ENCODE results near the gene PGM2.

PGM2 gene

GRCh38 chr4:37797374-37797773 is 29.1 kb upstream of the PGM2 start:
- no peaks in the 10 kb centered on the region for H3K9me3 ChIP-seq (ENCODE audit: control insufficient read depth in 1 of 2, low read length in 2 of 2)
- no peak overlapping the region for H3K4me3 ChIP-seq (ENCODE audit: low read depth in 1 of 2, low read length in 2 of 2)
- H3K27me3 ChIP-seq (ENCODE audit: low read depth, low read length) = no peaks in the 10 kb centered on the region
- H3K4me1 ChIP-seq (ENCODE audit: control insufficient read depth in 1 of 2, insufficient read depth in 2 of 2, low read length in 2 of 2) = no peaks in the 10 kb centered on the region
- H3K36me3 ChIP-seq (ENCODE audit: control insufficient read depth in 1 of 2, insufficient read depth in 2 of 2, low read length in 2 of 2) = no peaks in the 10 kb centered on the region
- H3K27ac ChIP-seq (ENCODE audit: low read length) = no peak overlapping the region

- Histone ChIP-seq H3K4me3 (ENCODE audit: low read depth in 1 of 2, low read length in 2 of 2) (no peak overlapping the region), H3K27ac (ENCODE audit: low read length) (no peak overlapping the region), H3K36me3 (ENCODE audit: control insufficient read depth in 1 of 2, insufficient read depth in 2 of 2, low read length in 2 of 2) (no peaks in the 10 kb centered on the region), H3K27me3 (ENCODE audit: low read depth, low read length) (no peaks in the 10 kb centered on the region), H3K9me3 (ENCODE audit: control insufficient read depth in 1 of 2, low read length in 2 of 2) (no peaks in the 10 kb centered on the region), H3K4me1 (ENCODE audit: control insufficient read depth in 1 of 2, insufficient read depth in 2 of 2, low read length in 2 of 2) (no peaks in the 10 kb centered on the region)
These were observed 28.6 kb upstream of the PGM2 start for GRCh38 chr4:37797923-37798322.

GRCh38 chr4:37798616-37799015 is 27.9 kb upstream of the PGM2 start:
- no peaks in the 10 kb centered on the region for H3K36me3 ChIP-seq (ENCODE audit: control insufficient read depth in 1 of 2, insufficient read depth in 2 of 2, low read length in 2 of 2)
- no peaks in the 10 kb centered on the region for H3K9me3 ChIP-seq (ENCODE audit: control insufficient read depth in 1 of 2, low read length in 2 of 2)
- no peaks in the 10 kb centered on the region for H3K27me3 ChIP-seq (ENCODE audit: low read depth, low read length)
- H3K27ac ChIP-seq (ENCODE audit: low read length) = no peak overlapping the region
- H3K4me3 ChIP-seq (ENCODE audit: low read depth in 1 of 2, low read length in 2 of 2) = no peak overlapping the region
- H3K4me1 ChIP-seq (ENCODE audit: control insufficient read depth in 1 of 2, insufficient read depth in 2 of 2, low read length in 2 of 2) = no peaks in the 10 kb centered on the region

- Histone ChIP-seq H3K27me3 (ENCODE audit: low read depth, low read length) (no peaks in the 10 kb centered on the region), H3K36me3 (ENCODE audit: control insufficient read depth in 1 of 2, insufficient read depth in 2 of 2, low read length in 2 of 2) (no peaks in the 10 kb centered on the region), H3K27ac (ENCODE audit: low read length) (no peak overlapping the region), H3K9me3 (ENCODE audit: control insufficient read depth in 1 of 2, low read length in 2 of 2) (no peaks in the 10 kb centered on the region), H3K4me3 (ENCODE audit: low read depth in 1 of 2, low read length in 2 of 2) (no peak overlapping the region), H3K4me1 (ENCODE audit: control insufficient read depth in 1 of 2, insufficient read depth in 2 of 2, low read length in 2 of 2) (no peaks in the 10 kb centered on the region)
These were observed 26.4 kb upstream of the PGM2 start for GRCh38 chr4:37799941-37800554.

- Histone ChIP-seq H3K36me3 (ENCODE audit: control insufficient read depth in 1 of 2, insufficient read depth in 2 of 2, low read length in 2 of 2) (no peaks in the 10 kb centered on the region), H3K4me1 (ENCODE audit: control insufficient read depth in 1 of 2, insufficient read depth in 2 of 2, low read length in 2 of 2) (no peaks in the 10 kb centered on the region), H3K4me3 (ENCODE audit: low read depth in 1 of 2, low read length in 2 of 2) (no peak overlapping the region), H3K27ac (ENCODE audit: low read length) (no peak overlapping the region), H3K27me3 (ENCODE audit: low read depth, low read length) (no peaks in the 10 kb centered on the region), H3K9me3 (ENCODE audit: control insufficient read depth in 1 of 2, low read length in 2 of 2) (no peaks in the 10 kb centered on the region)
These were observed 24.3 kb upstream of the PGM2 start for GRCh38 chr4:37802068-37802666.

GRCh38 chr4:37803348-37803973 is 23.0 kb upstream of the PGM2 start:
- Histone ChIP-seq H3K36me3 (ENCODE audit: control insufficient read depth in 1 of 2, insufficient read depth in 2 of 2, low read length in 2 of 2) (no peaks in the 10 kb centered on the region), H3K4me1 (ENCODE audit: control insufficient read depth in 1 of 2, insufficient read depth in 2 of 2, low read length in 2 of 2) (no peaks in the 10 kb centered on the region), H3K27me3 (ENCODE audit: low read depth, low read length) (no peaks in the 10 kb centered on the region), H3K27ac (ENCODE audit: low read length) (no peak overlapping the region), H3K9me3 (ENCODE audit: control insufficient read depth in 1 of 2, low read length in 2 of 2) (no peaks in the 10 kb centered on the region), H3K4me3 (ENCODE audit: low read depth in 1 of 2, low read length in 2 of 2) (no peak overlapping the region)

- Histone ChIP-seq H3K9me3 (ENCODE audit: control insufficient read depth in 1 of 2, low read length in 2 of 2) (no peaks in the 10 kb centered on the region), H3K27ac (ENCODE audit: low read length) (no peak overlapping the region), H3K4me1 (ENCODE audit: control insufficient read depth in 1 of 2, insufficient read depth in 2 of 2, low read length in 2 of 2) (no peaks in the 10 kb centered on the region), H3K4me3 (ENCODE audit: low read depth in 1 of 2, low read length in 2 of 2) (no peak overlapping the region), H3K36me3 (ENCODE audit: control insufficient read depth in 1 of 2, insufficient read depth in 2 of 2, low read length in 2 of 2) (no peaks in the 10 kb centered on the region), H3K27me3 (ENCODE audit: low read depth, low read length) (no peaks in the 10 kb centered on the region)
These were observed 21.4 kb upstream of the PGM2 start for GRCh38 chr4:37805091-37805490.

- H3K4me1 ChIP-seq (ENCODE audit: control insufficient read depth in 1 of 2, insufficient read depth in 2 of 2, low read length in 2 of 2) = peaks cover 0 to 3% of the 10 kb centered on the region in 2 donors
These were observed 13.8 kb upstream of the PGM2 start for GRCh38 chr4:37812713-37813112.

GRCh38 chr4:37815591-37815990 is 10.9 kb upstream of the PGM2 start:
- no peaks in the 10 kb centered on the region for H3K27me3 ChIP-seq (ENCODE audit: low read depth, low read length)
- no peak overlapping the region for H3K4me3 ChIP-seq (ENCODE audit: low read depth in 1 of 2, low read length in 2 of 2)
- no peaks in the 10 kb centered on the region for H3K9me3 ChIP-seq (ENCODE audit: control insufficient read depth in 1 of 2, low read length in 2 of 2)
- no peaks in the 10 kb centered on the region for H3K36me3 ChIP-seq (ENCODE audit: control insufficient read depth in 1 of 2, insufficient read depth in 2 of 2, low read length in 2 of 2)
- no peak overlapping the region for H3K27ac ChIP-seq (ENCODE audit: low read length)
- H3K4me1 ChIP-seq (ENCODE audit: control insufficient read depth in 1 of 2, insufficient read depth in 2 of 2, low read length in 2 of 2) = peaks cover 0 to 3% of the 10 kb centered on the region in 2 donors

More at GRCh38 chr4:37812713-37813112, 13.8 kb upstream of the PGM2 start:
- no peaks in the 10 kb centered on the region for H3K27me3 ChIP-seq (ENCODE audit: low read depth, low read length)
- H3K4me3 ChIP-seq (ENCODE audit: low read depth in 1 of 2, low read length in 2 of 2) = no peak overlapping the region
- no peaks in the 10 kb centered on the region for H3K9me3 ChIP-seq (ENCODE audit: control insufficient read depth in 1 of 2, low read length in 2 of 2)
- H3K36me3 ChIP-seq (ENCODE audit: control insufficient read depth in 1 of 2, insufficient read depth in 2 of 2, low read length in 2 of 2) = no peaks in the 10 kb centered on the region
- no peak overlapping the region for H3K27ac ChIP-seq (ENCODE audit: low read length)

GRCh38 chr4:37816006-37816405 is 10.5 kb upstream of the PGM2 start:
- no peak overlapping the region for H3K4me3 ChIP-seq (ENCODE audit: low read depth in 1 of 2, low read length in 2 of 2)
- H3K4me1 ChIP-seq (ENCODE audit: control insufficient read depth in 1 of 2, insufficient read depth in 2 of 2, low read length in 2 of 2) = peaks cover 0 to 3% of the 10 kb centered on the region in 2 donors
- H3K9me3 ChIP-seq (ENCODE audit: control insufficient read depth in 1 of 2, low read length in 2 of 2) = no peaks in the 10 kb centered on the region
- H3K36me3 ChIP-seq (ENCODE audit: control insufficient read depth in 1 of 2, insufficient read depth in 2 of 2, low read length in 2 of 2) = no peaks in the 10 kb centered on the region
- H3K27me3 ChIP-seq (ENCODE audit: low read depth, low read length) = no peaks in the 10 kb centered on the region
- H3K27ac ChIP-seq (ENCODE audit: low read length) = no peak overlapping the region

GRCh38 chr4:37816719-37817118 is 9.8 kb upstream of the PGM2 start:
- Histone ChIP-seq H3K27me3 (ENCODE audit: low read depth, low read length) (no peaks in the 10 kb centered on the region), H3K4me3 (ENCODE audit: low read depth in 1 of 2, low read length in 2 of 2) (no peak overlapping the region), H3K27ac (ENCODE audit: low read length) (no peak overlapping the region), H3K36me3 (ENCODE audit: control insufficient read depth in 1 of 2, insufficient read depth in 2 of 2, low read length in 2 of 2) (no peaks in the 10 kb centered on the region), H3K4me1 (ENCODE audit: control insufficient read depth in 1 of 2, insufficient read depth in 2 of 2, low read length in 2 of 2) (peaks cover 0 to 3% of the 10 kb centered on the region in 2 donors), H3K9me3 (ENCODE audit: control insufficient read depth in 1 of 2, low read length in 2 of 2) (no peaks in the 10 kb centered on the region)

Measured in muscle layer of duodenum (tissue), 2 donors.